ENCODE results near the gene ASAP2.

GRCh38 chr2:9377461-9378097 lies 171.0 kb downstream of the ASAP2 start:
- no peak for TF ChIP-seq CTCF (IDR thresholded peaks at IDR 0.05; ENCODE audit: insufficient read depth, low read length)
- TF ChIP-seq SPI1 (IDR thresholded peaks at IDR 0.05; ENCODE audit: borderline replicate concordance, low read depth), result no peak
